Esophagus muscularis mucosa (tissue), 4 donors: ENCODE measurements around the gene MXRA7. TPM values are rescaled to one million over a fixed set of nuclear protein-coding genes. Genes with fewer than 3 reads are reported as not detected.
"Not testable (repeated sequence)": the region's sequence is repeated elsewhere in the genome, so short reads cannot be mapped to it uniquely, and the experiment has no call there.

Experiments
- DNase-seq: peaks from one replicate; pipeline ENCODE4 v3.0.0-alpha.2; 2017; ENCODE audit errors: extremely low spot score
- H3K27ac ChIP-seq, 4 donors: fragments of 200-600 bp; sonication (generic); replicated peaks in 1 of 4; 1 replicate in 3 of 4; 2 replicates in 1 of 4; pipeline ENCODE4 v1.5.1; 2016 to 2019; ENCODE audit warnings: mild to moderate bottlenecking in 1 of 4
- H3K27me3 ChIP-seq, 4 donors: fragments of 200-600 bp; sonication (generic); one replicate each; pipeline versions ENCODE4 v1.5.1 to v1.6.0; 2016 to 2019
- H3K36me3 ChIP-seq, 4 donors: fragments of 200-600 bp; sonication (generic); one replicate each; pipeline ENCODE4 v1.5.1; 2016 to 2019
- H3K4me1 ChIP-seq, 4 donors: fragments of 200-600 bp; sonication (generic); one replicate each; pipeline ENCODE4 v1.5.1; 2016 to 2019
- H3K4me3 ChIP-seq, 4 donors: fragments of 200-600 bp; sonication (generic); 1 replicate in 2 of 4; 2 replicates in 2 of 4; pipeline ENCODE4 v1.5.1; 2016 to 2019; ENCODE audit warnings: mild to moderate bottlenecking in 4 of 4, moderate library complexity in 1 of 4
- H3K9me3 ChIP-seq, 4 donors: fragments of 200-600 bp; sonication (generic); 1 replicate in 3 of 4; 2 replicates in 1 of 4; pipeline ENCODE4 v1.5.1; 2016 to 2019
- EP300 ChIP-seq: sonication (generic); formaldehyde crosslinking; IDR thresholded peaks from one replicate; pipeline ENCODE4 v1.6.1; 2017; ENCODE audit warnings: antibody characterized with exemption
- POLR2A ChIP-seq: fragments of 450-650 bp; IDR thresholded peaks from one replicate; pipeline ENCODE4 v1.6.1; 2017; ENCODE audit warnings: antibody characterized with exemption, moderate library complexity, mild to moderate bottlenecking, low read depth
- POLR2AphosphoS5 ChIP-seq, 2 donors: sonication (generic); formaldehyde crosslinking; IDR thresholded peaks; one replicate each; pipeline ENCODE4 v1.6.1; 2017; ENCODE audit warnings: antibody characterized with exemption in 2 of 2
- WGBS: methylation state at CpG from one replicate; pipeline ENCODE4 v1.1.5; 2018; 5-methylcytosine and 5-hydroxymethylcytosine counted together
- intact Hi-C: fragments of 100-400 bp; cut with DNase I; formaldehyde crosslinking; loops from one replicate; pipeline ENCODE4 v1.15.1; 2023
- total RNA-seq, 4 donors: library from RNA; depleted of rRNA; stranded (reverse); fragments of >200 nt; gene quantifications; one replicate each; pipeline versions ENCODE4 v1.1.0 to v1.2.1, GENCODE V29; 2016
- TF ChIP-seq, protein P1 (sequence below), 3 experiments: fragments of 200-600 bp in 2 of 3; fragments of 450-650 bp in 1 of 3; sonication (generic) in 2 of 3; IDR thresholded peaks; one replicate each; pipeline ENCODE4 v1.5.1; 2017 to 2019; ENCODE audit warnings: antibody characterized with exemption in 3 of 3, mild to moderate bottlenecking in 2 of 3, moderate library complexity in 1 of 3

MXRA7 gene
- total RNA-seq, 4 donors from 2014 or later: 405 to 422 (median 411) TPM

- intact Hi-C loops: loop anchor here (10.0 kb wide), 1 partner anchor 160 kb away; no protein-coding TSS in a partner anchor
- no peak overlapping the region for H3K4me3 ChIP-seq
- H3K9me3 ChIP-seq: no peaks in the 10 kb centered on the region
- 54% methylated on average over 5 of the region's 5 CpGs for WGBS
- H3K4me1 ChIP-seq: peaks cover 50 to 73% (median 58%) of the 10 kb centered on the region in 4 donors
- H3K27me3 ChIP-seq: no peaks in the 10 kb centered on the region
- peak overlapping the region; percentile 52 to 74 (median 68) for H3K27ac ChIP-seq
- no peak for DNase-seq
- TF ChIP-seq EP300 (no peak), POLR2A (no peak), POLR2AphosphoS5 (IDR thresholded peaks at IDR 0.05) (no peak)
- TF ChIP-seq, protein P1, sequence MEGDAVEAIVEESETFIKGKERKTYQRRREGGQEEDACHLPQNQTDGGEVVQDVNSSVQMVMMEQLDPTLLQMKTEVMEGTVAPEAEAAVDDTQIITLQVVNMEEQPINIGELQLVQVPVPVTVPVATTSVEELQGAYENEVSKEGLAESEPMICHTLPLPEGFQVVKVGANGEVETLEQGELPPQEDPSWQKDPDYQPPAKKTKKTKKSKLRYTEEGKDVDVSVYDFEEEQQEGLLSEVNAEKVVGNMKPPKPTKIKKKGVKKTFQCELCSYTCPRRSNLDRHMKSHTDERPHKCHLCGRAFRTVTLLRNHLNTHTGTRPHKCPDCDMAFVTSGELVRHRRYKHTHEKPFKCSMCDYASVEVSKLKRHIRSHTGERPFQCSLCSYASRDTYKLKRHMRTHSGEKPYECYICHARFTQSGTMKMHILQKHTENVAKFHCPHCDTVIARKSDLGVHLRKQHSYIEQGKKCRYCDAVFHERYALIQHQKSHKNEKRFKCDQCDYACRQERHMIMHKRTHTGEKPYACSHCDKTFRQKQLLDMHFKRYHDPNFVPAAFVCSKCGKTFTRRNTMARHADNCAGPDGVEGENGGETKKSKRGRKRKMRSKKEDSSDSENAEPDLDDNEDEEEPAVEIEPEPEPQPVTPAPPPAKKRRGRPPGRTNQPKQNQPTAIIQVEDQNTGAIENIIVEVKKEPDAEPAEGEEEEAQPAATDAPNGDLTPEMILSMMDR (IDR thresholded peaks at IDR 0.05): no peak
- H3K36me3 ChIP-seq: peaks cover 38 to 65% (median 62%) of the 10 kb centered on the region in 4 donors
Measured at GRCh38 chr17:76714336-76714735, 3.6 kb upstream of the MXRA7 start.

GRCh38 chr17:76713765-76714164, 3.0 kb upstream of the MXRA7 start:
- peak overlapping the region in 2 of 4 donors; percentile 67 to 70 for H3K27ac ChIP-seq
- no peaks in the 10 kb centered on the region for H3K27me3 ChIP-seq
- TF ChIP-seq POLR2AphosphoS5 (IDR thresholded peaks at IDR 0.05) (no peak), EP300 (no peak), POLR2A (no peak)
- H3K9me3 ChIP-seq: no peaks in the 10 kb centered on the region
- intact Hi-C loops: loop anchor here (10.0 kb wide), 1 partner anchor 159 kb away; no protein-coding TSS in a partner anchor
- H3K4me1 ChIP-seq: peaks cover 54 to 79% (median 64%) of the 10 kb centered on the region in 4 donors
- no peak overlapping the region for H3K4me3 ChIP-seq
- 90% methylated on average over 7 of the region's 7 CpGs for WGBS
- peaks cover 32 to 59% (median 57%) of the 10 kb centered on the region in 4 donors for H3K36me3 ChIP-seq
- no peak for DNase-seq

DNA sequence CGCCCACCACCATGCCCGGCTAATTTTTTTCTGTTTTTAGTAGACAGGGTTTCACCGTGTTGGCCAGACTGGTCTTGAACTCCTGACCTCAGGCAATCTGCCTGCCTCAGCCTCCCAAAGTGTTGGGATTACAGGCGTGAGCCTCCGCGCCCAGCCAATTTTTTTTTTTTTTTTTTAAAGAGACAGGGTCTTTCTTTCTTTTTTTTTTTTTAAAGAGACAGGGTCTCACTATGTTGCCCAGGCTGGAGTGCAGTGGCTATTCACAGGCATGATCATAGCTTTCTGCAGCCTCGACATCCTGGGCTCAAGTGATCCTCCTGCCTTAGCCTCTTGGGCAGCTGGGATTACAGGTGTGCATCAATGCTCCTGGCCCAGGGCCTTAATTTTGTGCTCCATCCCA, 1.6 kb upstream of the MXRA7 start:
- H3K4me3 ChIP-seq, H3K9me3 ChIP-seq, DNase-seq, H3K27me3 ChIP-seq: not testable (repeated sequence)
- H3K4me1 ChIP-seq: peaks cover 64 to 91% (median 76%) of the 10 kb centered on the region in 4 donors
- intact Hi-C loops: loop anchor here (10.0 kb wide), 1 partner anchor 158 kb away; no protein-coding TSS in a partner anchor
- H3K27ac ChIP-seq: peak overlapping the region; percentile 87 to 98 (median 90)
- WGBS: 59% methylated on average over 7 of the region's 7 CpGs
- H3K36me3 ChIP-seq: peaks cover 18 to 45% (median 42%) of the 10 kb centered on the region in 4 donors

DNA sequence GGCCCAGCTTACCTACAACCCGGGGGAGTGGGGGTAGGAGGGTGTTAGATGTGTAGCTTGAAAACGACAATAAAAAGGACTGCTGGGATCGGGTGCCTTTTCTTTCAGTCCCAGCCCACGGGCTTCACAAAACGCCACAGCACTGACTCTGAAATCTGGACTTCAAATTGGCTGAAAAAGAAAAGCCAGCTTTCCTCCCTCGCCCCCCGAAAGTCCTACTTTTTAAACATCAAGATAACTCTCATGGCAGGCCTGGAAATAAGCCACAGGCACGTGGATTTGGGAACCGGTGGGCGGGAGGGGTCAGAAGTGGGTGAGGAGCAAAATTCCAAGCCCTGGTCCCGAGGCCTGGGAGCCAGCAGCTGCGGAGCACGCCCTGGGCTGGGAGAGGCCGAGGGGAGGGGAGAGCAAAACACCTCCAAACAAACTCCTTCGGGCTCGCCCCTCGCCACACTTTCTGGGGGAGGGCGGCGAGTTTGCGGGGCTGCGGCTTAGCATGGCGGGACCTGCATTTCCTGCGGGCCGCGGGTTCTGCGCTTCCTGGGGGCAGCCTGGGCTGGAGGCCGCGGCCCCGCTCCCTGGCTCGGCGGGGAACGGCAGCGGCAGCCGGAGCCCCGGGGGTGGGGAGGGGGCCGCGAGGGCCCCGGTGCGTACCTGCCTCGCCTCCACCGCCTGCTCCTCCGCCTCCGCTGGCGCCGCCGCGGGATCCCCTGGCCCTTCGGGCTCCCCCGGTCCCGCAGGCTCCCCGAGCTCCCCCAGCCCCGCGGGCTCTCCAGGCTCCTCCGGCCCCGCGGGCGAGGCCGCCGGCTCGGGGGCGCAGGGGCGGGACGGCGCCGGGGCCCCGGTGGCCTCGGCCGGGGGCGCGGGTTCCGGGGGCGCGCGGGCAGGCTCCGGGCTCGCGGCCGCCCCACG, 558 bp downstream of the MXRA7 start:
- H3K27me3 ChIP-seq, H3K9me3 ChIP-seq, DNase-seq: not testable (repeated sequence)
- TF ChIP-seq POLR2AphosphoS5 (IDR thresholded peaks at IDR 0.05): peak in 1 of 2 donors; percentile 28
- intact Hi-C loops: loop anchor here (10.0 kb wide), 1 partner anchor 155 kb away; no protein-coding TSS in a partner anchor
- peaks cover under 1 to 24% (median 21%) of the 10 kb centered on the region in 4 donors for H3K36me3 ChIP-seq
- WGBS: 8% methylated on average over 29 of the region's 79 CpGs
- H3K4me3 ChIP-seq: peak overlapping the region; percentile 78 to 98 (median 80)
- peaks cover 61 to 89% (median 78%) of the 10 kb centered on the region in 4 donors for H3K4me1 ChIP-seq
- H3K27ac ChIP-seq: peak overlapping the region; percentile 97 to 98 (median 98)

DNA sequence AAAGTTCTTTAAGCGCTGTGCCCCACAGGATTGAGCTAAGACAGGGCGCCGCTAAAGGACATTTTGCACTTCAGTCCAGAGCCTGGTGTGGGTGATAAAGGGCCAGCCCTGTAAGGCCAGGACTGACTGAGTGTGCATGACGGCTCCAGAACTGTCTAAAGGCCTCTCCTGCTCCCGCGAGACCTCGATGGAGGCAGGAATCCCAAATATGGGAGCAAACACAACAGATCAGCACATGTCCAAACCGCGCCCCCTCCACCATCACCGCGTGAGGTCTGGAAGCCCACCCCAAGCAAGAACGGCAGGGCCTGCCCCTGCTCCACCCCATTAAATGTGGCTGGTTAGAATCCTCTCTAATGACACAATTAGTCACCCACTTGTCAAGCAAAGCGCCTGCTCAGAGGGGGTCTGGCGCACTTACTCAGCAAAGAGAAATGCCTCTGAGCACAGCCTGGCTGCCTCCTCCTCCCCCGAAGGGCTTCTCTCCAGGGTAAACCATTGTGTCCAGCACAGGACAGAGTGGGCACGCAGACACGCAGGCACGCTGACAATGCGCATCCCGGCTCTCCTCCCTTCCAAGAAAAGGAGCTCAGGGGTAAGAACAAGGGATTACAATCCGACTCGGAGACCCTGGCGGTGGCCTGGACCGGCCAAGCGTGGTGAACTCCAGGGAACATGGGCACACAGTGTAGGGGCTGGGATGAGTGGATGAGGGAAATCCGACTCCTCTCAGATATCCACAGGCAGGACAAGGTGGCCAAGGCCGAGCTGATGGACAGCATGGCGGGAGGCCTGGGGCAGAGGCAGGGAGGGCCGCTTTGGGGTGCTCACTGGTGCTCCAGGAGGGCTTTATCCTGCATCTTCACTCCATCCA, 1.5 kb downstream of the MXRA7 start:
- Histone ChIP-seq H3K9me3 (no peaks in the 10 kb centered on the region), H3K36me3 (peaks cover 0 to 18% (median 16%) of the 10 kb centered on the region in 4 donors), H3K27ac (peak overlapping the region; percentile 97 to 98 (median 98)), H3K4me1 (peaks cover 60 to 89% (median 78%) of the 10 kb centered on the region in 4 donors), H3K27me3 (no peaks in the 10 kb centered on the region), H3K4me3 (peak overlapping the region; percentile 78 to 98 (median 80))
- peak; percentile 96 for DNase-seq
- intact Hi-C loops: no loop called here
- 31% methylated on average over 19 of the region's 29 CpGs for WGBS
- TF ChIP-seq EP300: no peak
- TF ChIP-seq POLR2A: no peak
- TF ChIP-seq POLR2AphosphoS5 (IDR thresholded peaks at IDR 0.05): peak; percentile 94 to 96

DNA sequence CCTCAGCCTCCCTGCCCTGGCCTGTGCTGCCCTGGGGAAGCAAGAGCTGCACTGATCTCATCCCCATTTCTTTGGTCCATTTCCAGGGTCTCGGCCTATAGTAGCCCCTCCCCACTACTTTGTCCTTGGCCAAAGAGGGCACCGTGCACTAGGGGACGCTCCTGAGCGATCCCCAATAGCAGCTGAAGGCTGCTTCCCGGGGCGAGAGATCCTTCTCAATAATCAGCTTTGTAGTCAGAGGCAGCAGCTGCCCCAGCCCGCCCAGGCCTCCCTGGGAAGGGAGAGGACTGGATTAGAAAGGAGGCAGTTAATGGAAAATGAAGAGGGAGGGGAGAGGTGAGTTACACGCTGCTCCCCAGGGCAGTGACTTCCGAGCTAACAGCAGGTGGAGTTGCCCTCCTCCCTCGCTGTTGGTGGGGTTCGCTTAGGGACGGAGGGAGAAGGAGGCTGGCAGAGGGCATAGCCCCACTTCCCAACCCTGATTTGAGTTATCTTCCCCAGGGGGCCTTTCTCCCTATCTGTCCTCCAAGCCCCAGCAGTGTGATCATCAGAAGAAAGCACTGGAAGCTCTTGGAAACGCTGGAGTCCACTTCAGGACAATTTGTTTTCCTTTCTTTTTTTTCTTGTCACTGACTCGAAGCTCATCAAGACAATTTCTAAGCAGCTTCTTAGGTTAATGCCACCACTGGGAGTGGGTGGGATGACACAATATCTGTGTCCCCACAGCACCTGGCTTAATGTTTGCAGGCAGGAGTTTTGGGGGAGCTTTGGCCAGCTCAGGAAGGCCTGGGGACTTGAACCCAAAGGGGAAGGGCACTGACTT, 2.6 kb downstream of the MXRA7 start:
- peaks cover 0 to 7% (median 5%) of the 10 kb centered on the region in 4 donors for H3K36me3 ChIP-seq
- no peak for DNase-seq
- peak overlapping the region; percentile 78 to 98 (median 80) for H3K4me3 ChIP-seq
- 40% methylated on average over 14 of the region's 14 CpGs for WGBS
- H3K4me1 ChIP-seq: peaks cover 61 to 88% (median 84%) of the 10 kb centered on the region in 4 donors
- H3K27me3 ChIP-seq: no peaks in the 10 kb centered on the region
- H3K9me3 ChIP-seq: no peaks in the 10 kb centered on the region
- intact Hi-C loops: no loop called here
- no peak for TF ChIP-seq EP300
- peak; percentile 33 to 46 for TF ChIP-seq POLR2AphosphoS5 (IDR thresholded peaks at IDR 0.05)
- TF ChIP-seq POLR2A: no peak
- TF ChIP-seq, protein P1 (IDR thresholded peaks at IDR 0.05): peak; percentile 42 to 49 (median 48)
- peak overlapping the region; percentile 97 to 98 (median 98) for H3K27ac ChIP-seq
